Fibroblast of peridontal ligament (primary cell): ENCODE measurements around the gene SLC25A19.

Experiments used
- DNase-seq: peaks from one replicate; pipeline ENCODE4 v3.0.0-alpha.2; 2010; ENCODE audit errors: extremely low read depth

SLC25A19 gene

DNA sequence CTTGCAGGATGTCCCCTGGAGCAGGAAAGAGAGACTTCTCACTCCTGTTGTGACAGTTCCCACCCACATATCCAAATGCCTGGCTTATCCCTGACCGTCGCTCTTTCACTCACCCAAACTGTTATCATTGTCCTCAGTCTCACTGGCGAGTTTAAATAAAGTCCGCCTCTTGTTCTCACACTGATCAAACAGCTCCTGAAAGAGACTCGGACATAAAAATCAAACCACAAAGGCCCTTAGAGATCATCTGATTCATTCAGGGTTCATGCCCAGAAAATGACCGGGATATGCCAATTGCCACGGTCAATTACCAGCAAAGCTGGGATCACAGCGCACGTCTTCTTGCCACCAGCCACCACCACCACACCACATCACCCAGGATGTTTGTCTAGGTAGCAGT lies 47.7 kb downstream of the SLC25A19 start:
- DNase-seq, result peak; percentile 34

DNA sequence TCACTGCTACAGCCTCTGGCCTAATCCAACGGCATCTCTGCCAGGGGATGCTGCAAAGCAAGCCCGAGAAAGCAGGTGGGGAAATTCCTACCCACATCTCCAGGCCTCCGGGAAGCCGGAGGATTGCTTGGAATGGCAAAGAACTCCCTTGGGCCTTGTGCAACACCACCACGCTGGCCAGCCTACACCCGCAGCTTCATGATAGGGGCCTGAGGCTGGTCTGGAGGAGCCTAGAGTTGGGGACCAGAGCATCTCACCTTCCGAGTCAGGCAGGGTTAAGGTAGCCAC lies 48.1 kb downstream of the SLC25A19 start:
- DNase-seq, result peak; percentile 50

DNA sequence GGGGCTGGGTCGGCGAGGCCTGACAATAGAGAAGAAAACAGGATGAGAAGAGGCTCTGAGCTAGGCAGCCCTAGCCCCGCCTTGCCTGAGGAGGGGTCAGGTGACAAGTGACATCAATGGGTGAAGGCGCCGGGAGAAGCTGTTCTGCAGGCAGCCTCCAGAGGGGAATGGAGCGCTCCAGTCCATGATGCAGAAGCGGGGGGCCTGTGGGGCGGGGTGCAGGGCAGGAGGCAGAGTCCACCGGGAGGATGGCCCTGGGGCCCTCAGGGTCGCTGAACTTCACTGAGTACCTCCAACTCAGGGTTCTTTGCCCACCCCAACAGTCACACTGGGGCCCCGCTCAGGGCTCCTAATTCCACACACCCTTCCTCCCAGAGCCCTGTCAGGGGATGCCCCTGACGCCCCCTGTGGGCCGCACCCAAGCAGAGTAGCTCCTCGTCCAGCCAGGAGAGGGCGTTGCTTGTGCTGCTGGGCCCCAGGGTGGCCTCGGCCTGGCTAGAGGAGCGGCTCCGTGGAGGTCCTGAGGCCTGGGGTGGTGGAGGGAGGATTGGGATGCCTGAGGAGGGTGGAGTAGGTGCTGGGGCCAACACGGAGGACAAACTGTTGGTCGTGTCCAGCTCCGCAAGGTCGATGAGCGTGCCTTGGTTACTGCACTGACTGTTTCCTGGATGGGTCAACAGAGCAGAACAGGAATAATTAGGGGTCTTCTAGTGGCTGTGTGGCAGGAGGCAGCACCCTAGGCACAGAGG lies 48.7 kb downstream of the SLC25A19 start:
- DNase-seq, result no peak

DNA sequence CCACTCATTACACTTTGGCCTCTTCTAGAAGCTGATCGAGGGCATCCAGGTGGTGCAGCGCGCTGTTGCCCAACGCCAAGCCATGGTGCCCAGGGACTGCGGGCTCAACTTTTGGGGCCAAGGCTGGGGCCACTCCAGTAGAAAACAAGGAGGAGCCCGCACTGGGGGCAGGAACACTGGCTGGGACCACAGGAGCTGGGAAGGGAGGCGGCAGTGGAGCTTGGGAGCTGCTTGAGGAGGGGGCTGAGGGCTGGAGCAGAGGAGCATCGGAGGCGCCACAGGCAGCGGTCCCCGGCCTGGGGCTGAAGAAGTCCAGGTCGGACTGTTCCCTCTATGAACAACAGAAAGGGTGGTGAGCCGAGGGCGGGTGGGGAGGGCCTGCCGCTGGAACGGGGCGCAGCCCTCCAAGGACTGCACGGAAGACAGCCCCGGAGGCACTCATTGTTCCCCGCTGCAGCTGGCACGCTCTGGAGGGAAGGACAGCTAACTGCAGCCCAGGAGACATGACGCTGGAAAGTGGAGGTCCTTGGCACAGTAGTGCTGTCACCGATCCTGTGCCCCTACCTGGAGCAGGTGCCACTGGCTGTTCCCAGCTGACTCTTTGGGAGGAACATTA lies 49.3 kb downstream of the SLC25A19 start:
- DNase-seq, result no peak

DNA sequence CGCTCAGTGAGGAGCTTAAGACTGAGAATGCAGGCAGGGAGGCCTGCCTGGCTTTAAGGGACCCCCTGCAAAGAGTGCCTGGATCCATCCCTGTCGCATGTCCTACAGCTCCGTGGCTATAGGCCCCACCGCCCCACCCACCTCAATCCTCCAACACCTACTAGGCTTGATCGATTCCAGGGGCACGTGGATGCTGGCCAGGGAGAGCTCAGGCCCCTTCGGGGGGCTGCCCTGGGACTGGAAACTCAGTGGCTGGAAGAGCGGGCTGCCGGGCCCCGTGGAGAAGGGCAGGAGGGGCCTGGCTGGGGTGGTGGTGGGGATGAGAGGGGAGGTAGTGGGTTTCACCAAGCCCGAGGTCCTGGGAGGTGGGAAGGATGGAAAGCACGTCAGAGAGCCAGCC lies 50.0 kb downstream of the SLC25A19 start:
- DNase-seq, result no peak

DNA sequence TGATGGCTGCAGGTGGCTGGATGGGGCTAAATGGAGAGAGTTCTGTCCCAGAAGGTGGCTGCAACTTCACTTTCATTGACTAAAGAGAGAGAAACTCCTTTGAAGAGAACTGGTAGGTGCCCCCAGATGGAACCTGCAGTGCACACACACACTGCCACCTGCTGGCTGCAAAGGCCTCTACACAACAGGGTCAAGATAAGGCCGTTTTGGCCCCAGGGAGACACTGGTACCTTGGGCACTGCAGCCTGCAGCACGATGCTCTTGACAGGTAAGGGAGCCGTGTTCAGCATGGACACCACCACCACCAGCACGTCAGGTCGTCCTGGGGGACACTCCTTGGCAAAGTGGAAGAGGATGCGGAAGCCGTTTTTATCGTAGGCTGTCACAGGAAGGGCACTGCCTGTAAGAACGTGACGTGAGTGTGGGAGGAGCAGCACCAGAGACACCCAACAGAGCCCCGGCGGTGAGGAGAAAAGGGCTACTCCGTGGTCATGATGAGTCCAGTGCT lies 50.5 kb downstream of the SLC25A19 start:
- peak; percentile 62 for DNase-seq

DNA sequence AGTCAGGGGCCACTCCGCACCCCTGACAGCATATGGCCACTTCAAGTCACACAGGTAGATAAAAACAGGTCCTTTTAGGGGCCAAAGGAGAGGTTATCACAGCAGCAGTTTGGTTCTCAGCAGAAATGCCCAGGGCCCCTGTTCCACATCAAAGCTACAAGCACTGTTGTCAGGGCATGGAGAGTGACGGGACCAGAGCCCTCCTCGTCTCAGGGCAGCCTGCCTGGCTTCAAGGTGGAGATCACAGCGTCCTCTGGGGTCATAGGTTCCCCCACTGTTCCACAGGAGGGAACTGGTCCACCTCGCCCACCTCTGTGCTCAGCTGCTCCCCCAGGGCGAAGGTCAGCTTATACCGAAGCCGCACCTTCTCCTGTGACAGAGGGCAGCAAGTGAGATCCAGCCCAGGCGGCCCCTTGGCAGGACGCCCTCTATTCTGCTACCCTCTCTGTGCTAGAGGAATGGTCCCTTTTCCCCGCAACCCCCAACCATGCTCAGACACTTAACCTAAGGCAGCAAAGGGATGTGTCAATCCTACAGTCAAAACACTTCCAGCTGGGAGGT lies 51.1 kb downstream of the SLC25A19 start:
- DNase-seq, result no peak

DNA sequence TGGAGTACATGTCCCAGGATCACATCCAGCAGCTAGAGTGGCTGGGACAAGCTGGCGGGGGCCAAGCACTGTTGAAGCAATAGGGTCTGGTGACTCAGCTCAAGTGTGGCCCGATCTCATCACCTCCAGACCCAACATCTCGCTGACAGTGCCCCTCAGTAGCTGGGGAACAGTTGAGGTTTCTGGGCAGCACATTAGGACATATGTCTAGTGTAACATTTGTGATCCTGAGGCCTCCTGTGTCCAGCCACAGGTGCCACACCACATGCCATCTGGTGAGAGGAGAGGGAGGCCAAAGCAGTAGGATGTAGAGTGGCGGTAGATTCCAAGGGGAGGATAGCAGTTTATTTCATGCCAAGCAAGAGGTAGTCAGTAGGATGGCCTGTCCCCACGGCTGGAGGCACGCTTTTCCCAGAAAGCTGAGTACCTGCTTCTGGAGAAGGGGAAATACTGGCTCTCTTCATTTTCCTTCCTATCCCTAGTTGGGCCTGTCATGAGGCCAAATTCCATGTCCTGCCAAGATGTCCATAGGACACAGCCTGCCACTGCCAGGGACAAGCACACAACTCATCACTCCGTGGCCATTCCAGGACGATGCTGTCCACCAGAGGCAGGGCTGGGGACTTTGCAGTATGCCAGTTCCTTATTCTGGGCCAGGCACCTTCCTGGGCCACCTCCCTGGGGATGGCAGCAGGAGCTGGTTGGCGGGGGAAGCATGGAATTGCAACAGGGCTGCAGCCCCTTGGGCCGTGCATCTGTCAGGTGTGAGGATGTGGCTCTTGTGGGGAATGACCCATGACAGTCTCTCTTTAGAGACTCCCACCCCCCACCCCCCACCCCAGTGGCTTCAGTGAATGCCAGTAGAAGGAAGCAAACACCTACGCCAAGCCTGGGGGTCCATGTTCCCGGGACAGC lies 51.9 kb downstream of the SLC25A19 start:
- DNase-seq, result no peak

DNA sequence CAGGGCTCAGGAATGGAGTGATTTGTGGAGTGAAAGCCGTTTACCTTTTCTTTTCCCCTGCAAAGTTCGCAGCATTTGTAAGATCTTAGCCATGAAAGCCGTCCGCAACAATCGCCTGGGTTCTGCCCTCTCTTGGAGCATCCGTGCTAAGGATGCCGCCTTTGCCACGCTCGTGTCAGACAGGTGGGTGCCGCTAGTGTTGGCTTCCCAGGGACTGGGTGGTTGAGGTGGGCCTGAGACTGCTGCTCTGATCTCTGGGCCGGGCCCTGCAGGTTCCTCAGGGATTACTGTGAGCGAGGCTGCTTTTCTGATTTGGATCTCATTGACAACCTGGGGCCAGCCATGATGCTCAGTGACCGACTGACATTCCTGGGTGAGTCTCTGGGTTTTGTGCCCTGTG lies 56.4 kb downstream of the SLC25A19 start:
- no peak for DNase-seq

DNA sequence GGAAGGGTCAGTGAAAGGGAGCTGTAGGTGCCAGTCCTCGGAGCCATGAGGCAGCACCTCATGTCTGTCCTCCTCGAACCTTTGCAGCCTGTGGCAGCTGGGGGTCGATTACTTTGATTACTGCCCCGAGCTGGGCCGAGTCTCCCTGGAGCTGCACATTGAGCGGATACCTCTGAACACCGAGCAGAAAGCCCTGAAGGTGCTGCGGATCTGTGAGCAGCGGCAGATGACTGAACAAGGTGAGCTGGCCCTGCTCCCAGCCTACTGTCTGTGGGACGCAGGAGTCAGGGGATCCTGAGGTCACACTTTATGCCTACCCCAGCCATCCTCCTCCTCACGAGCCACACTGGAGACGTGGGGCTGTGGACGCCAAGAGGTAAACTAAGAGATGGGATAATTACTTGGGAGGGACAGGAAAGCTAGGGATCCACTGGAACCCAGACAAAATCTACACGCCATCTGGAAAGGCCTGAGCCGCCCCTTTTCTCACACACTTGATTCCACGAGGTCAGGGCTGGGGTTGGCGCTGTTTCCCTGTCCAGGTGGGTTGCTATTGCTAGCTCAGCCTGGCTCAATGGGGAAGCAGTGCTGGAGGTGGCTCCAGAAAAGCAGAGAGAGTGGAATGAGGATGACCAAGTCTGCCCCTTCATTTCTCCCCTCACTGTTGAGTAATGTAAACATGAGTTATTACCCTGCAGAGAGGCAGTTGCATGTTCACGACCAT lies 57.3 kb downstream of the SLC25A19 start:
- DNase-seq, result no peak

DNA sequence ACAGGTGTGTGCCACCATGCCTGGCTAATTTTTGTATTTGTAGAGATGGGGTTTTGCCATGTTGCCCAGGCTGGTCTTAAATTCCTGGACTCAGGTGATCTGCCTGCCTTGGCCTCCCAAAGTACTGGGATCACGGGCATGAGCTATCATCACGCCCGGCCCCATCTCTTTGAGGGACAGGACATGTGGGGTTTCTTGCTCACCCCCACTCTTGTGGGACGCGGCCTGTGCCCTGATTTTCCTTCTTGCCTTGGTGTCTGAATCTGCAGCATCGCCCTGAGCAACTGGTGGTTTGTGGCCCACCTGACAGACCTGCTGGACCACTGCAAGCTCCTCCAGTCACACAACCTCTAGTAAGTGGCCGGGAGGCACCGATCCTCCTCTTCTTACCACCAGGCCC lies 58.2 kb downstream of the SLC25A19 start:
- DNase-seq, result no peak

DNA sequence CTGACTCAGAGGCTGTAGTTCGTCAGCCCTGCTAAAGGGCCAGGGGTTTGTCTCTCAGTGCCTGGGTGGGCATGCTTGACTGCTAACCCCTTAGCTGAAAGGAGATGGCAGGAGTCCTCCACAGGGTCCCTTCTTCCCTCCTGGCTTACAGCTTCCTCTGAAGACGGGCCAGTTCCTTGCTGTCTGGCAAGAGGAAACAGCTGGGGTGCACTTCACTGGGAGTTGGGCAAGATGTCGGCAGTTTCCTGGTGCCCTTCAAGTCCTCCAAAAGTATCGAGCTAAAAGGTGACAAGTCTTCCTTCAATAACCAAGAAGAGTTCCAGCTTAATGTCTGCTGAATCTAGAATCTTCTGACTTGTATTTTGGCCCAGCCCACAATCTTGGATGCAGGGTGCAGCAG lies 60.4 kb downstream of the SLC25A19 start:
- DNase-seq, result no peak

DNA sequence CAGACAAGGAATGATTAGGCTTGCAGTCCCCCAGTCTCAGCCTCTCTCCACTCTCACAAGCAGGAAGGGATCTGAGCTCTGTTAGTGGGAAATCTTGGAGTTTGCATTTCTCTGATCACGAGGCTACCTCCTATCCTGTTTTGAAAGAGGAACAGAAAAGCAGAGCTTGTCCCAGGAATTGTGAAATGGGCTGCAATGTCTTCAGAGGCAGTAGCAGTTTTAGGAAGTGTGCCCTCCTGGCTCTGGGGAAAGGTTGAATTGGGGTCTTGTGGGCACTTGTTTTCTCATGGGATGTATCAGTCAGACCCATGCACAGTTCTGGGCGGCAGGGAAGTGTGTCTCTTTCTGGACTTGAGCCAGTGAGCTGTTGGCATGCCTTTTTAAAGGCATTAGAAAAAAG lies 60.9 kb downstream of the SLC25A19 start:
- DNase-seq, result peak; percentile 57

DNA sequence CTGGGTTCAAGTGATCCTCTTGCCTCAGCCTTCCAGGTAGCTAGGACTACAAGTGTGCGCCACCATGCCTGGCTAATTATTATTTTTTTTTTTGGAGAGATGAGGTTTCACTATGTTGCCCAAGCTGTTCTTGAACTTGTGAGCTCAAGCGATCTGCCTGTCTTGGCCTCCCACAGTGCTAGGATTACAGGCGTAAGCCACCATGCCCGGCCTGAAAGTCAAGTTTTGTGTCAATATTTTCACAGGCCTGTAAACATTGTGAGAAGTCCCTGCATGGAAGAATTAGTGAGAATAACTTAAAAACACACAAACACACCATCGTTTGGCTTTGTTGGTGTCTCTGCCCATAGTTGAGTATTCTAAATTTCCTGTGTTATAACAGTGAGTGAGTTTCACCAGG lies 61.5 kb downstream of the SLC25A19 start:
- DNase-seq, result no peak

DNA sequence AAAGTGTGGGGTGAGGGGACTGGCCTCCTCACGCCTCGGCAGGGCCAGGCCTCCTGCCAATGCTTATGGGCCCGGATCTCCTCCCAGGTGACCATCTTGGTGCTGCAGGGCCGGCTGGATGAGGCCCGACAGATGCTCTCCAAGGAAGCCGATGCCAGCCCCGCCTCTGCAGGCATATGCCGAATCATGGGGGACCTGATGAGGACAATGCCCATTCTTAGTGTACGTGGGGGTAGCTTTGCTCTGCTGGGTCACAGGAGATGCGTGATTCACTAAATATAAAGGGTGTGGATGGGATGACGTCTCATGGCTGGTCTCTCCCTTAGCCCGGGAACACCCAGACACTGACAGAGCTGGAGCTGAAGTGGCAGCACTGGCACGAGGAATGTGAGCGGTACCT lies 64.2 kb downstream of the SLC25A19 start:
- no peak for DNase-seq
